Heart left ventricle (tissue), 16 donors: ENCODE data around the gene EML1. TPM values are rescaled to one million over a fixed set of nuclear protein-coding genes. Genes with fewer than 3 reads are reported as not detected.

ENCODE experiments used
- ATAC-seq, 4 donors: fragments of 200-7000 bp; cut with Tn5 transposase; one replicate each; pipeline ENCODE4 v1.9.1; 2020 to 2022; ENCODE audit warnings: moderate library complexity in 4 of 4, mild to moderate bottlenecking in 3 of 4, moderate number of reproducible peaks in 1 of 4
- DNase-seq, 5 donors: peaks; one replicate each; pipeline ENCODE4 v3.0.0-alpha.2; 2020
- H3K27ac ChIP-seq, 12 donors: fragments of 200-600 bp; sonication (generic) in 4 of 12; one replicate each; pipeline versions ENCODE4 v1.5.0 to v1.8.0; 2016 to 2022; ENCODE audit warnings: mild to moderate bottlenecking in 2 of 12
- H3K27me3 ChIP-seq, 9 donors: fragments of 200-600 bp; sonication (generic) in 2 of 9; one replicate each; pipeline versions ENCODE4 v1.5.1 to v1.8.0; 2016 to 2022; ENCODE audit warnings: mild to moderate bottlenecking in 3 of 9
- H3K36me3 ChIP-seq, 9 donors: fragments of 200-600 bp; sonication (generic) in 2 of 9; one replicate each; pipeline versions ENCODE4 v1.5.0 to v1.8.0; 2018 to 2022; ENCODE audit warnings: mild to moderate bottlenecking in 2 of 9
- H3K4me1 ChIP-seq, 12 donors: fragments of 200-600 bp; sonication (generic) in 4 of 12; one replicate each; pipeline versions ENCODE4 v1.5.0 to v1.8.0; 2016 to 2022; ENCODE audit warnings: mild to moderate bottlenecking in 3 of 12
- H3K4me3 ChIP-seq, 12 donors: fragments of 200-600 bp; sonication (generic) in 4 of 12; one replicate each; pipeline versions ENCODE4 v1.5.0 to v1.8.0; 2017 to 2022; ENCODE audit warnings: mild to moderate bottlenecking in 9 of 12, moderate library complexity in 4 of 12
- H3K9me3 ChIP-seq, 12 donors: fragments of 200-600 bp; sonication (generic) in 4 of 12; one replicate each; pipeline versions ENCODE4 v1.5.0 to v1.8.0; 2016 to 2022; ENCODE audit warnings: mild to moderate bottlenecking in 1 of 12
- POLR2A ChIP-seq, 2 donors: fragments of 450-650 bp; IDR thresholded peaks; one replicate each; pipeline ENCODE4 v1.6.1; 2017; ENCODE audit warnings: antibody characterized with exemption in 2 of 2, mild to moderate bottlenecking in 2 of 2, moderate library complexity in 2 of 2
- WGBS, 4 donors: extraction: QIAGEN DNeasy Blood & Tissue Kit in 2 of 4; methylation state at CpG; one replicate each; pipeline versions ENCODE4 v1.1.5 to v1.1.7; 2013 to 2018; 5-methylcytosine and 5-hydroxymethylcytosine counted together
- intact Hi-C, 10 donors: fragments of 100-400 bp; cut with DNase I; formaldehyde crosslinking; loops; one replicate each; pipeline versions ENCODE4 v1.11.1 to v1.14.2; 2022
- polyA plus RNA-seq, 2 donors: library from polyadenylated mRNA; stranded (reverse); fragments of 200-250 nt; gene quantifications; one replicate each; pipeline ENCODE4 v1.2.3, GENCODE V29; 2013
- total RNA-seq, 9 donors: library from RNA; depleted of rRNA in 2 of 9; stranded (reverse); fragments of >200 nt in 2 of 9; fragmentation: NEBNext Ultra II Directional in 3 of 9; extraction: Animal tissue kit (Norgen Biotek cat#: 25700) in 3 of 9; gene quantifications; one replicate each; pipeline versions ENCODE4 v1.1.0 to v1.2.4, GENCODE V29; 2016 to 2023
- TF ChIP-seq, protein P1 (sequence below), 12 donors: fragments of 200-600 bp; sonication (generic) in 4 of 12; IDR thresholded peaks; one replicate each; pipeline versions ENCODE4 v1.5.0 to v1.8.0; 2018 to 2022; ENCODE audit warnings: antibody characterized with exemption in 12 of 12, mild to moderate bottlenecking in 5 of 12
- donor health status: ischemic (EF 13 %, LVEDD 7.1; RV severe dilation, severe dysfunction).
- donor health status: healthy with polysubstance abuse.
- donor health status: DM: no; HTN: yes; CAD: no.
- donor health status: DM: no; HTN: no; CAD: no.
- donor health status: ischemic (EF 25% LVEDD 6.9; RV normal size, moderate dysfunction).
- donor health status: ischemic (EF 25% LVEDD 5.7; RV mildly dilated, moderate dysfunction).
- donor health status: healthy.
- donor health status: DM: yes; HTN: yes; CAD: no.
- donor health status: ischemic (EF 35%, LVEDD 5.7; RV mildly dilated, moderate dysfunction).
- donor health status: nonischemic (EF 11% LVEDD 7.7; RV severe dilation, severe dysfunction).
- donor health status: DM: yes; HTN: yes; CAD: no.
- donor health status: PGD.
- donor health status: ischemic (EF 29% LVEDD 5.4; RV normal size, mild dysfunction).
- donor health status: nonischemic (EF 23%, LVEDD 6.1; RV moderate dilation, normal function).

Gene EML1
- total and polyA plus RNA-seq, 11 donors = 7.4 to 49.7 (median 39.3) TPM

DNA sequence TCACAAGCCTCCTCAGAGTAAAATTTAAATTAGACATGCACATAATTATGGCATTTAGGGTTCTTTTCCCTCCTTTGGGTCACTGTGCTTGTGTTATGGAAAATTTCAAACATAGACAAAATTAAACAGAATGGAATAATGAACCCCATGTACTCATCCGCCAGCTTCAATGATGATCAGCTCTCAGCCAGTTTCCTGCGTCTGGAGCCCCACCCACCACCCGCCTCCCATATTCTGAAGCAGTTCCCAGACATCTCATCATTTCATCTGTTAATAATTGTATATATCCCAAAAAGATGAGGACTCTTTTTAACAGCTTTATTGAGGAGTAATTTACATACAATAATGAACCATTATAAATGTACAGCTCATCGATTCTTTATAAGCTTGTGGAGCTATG, 128.2 kb downstream of the EML1 start:
- Histone ChIP-seq H3K4me3 (no peak overlapping the region), H3K27ac (no peak overlapping the region), H3K9me3 (no peaks in the 10 kb centered on the region), H3K4me1 (no peaks in the 10 kb centered on the region), H3K36me3 (peaks cover 0 to 80% (median 63%) of the 10 kb centered on the region in 9 donors), H3K27me3 (no peaks in the 10 kb centered on the region)
- no peak for DNase-seq
- intact Hi-C loops = no loop called here
- no peak for ATAC-seq
- 90 to 94% (median 92%) methylated on average over 4 of the region's 4 CpGs for WGBS, 4 donors
- TF ChIP-seq, protein P1, sequence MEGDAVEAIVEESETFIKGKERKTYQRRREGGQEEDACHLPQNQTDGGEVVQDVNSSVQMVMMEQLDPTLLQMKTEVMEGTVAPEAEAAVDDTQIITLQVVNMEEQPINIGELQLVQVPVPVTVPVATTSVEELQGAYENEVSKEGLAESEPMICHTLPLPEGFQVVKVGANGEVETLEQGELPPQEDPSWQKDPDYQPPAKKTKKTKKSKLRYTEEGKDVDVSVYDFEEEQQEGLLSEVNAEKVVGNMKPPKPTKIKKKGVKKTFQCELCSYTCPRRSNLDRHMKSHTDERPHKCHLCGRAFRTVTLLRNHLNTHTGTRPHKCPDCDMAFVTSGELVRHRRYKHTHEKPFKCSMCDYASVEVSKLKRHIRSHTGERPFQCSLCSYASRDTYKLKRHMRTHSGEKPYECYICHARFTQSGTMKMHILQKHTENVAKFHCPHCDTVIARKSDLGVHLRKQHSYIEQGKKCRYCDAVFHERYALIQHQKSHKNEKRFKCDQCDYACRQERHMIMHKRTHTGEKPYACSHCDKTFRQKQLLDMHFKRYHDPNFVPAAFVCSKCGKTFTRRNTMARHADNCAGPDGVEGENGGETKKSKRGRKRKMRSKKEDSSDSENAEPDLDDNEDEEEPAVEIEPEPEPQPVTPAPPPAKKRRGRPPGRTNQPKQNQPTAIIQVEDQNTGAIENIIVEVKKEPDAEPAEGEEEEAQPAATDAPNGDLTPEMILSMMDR (IDR thresholded peaks at IDR 0.05) = no peak
- no peak for TF ChIP-seq POLR2A (IDR thresholded peaks at IDR 0.05)

DNA sequence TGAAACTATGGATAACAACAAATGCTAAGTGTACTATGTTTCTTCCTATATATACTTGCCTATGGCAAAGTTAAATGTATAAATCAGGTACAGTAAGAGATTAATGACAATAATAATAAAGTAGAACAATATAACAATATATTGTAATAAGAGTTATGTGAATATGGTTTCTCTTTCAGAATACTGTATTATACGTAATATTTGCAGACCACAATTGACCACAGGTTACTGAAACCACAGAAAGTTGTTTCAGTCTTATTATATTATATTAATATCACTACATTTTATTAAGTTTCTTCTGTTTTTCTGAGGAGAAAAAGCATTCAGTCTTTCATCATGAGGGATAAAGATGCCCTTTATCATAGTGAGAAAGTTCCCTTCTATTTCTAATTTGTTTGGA, 131.2 kb downstream of the EML1 start:
- Histone ChIP-seq H3K4me1 (no peaks in the 10 kb centered on the region), H3K9me3 (peaks cover 0 to 5% (median 0%) of the 10 kb centered on the region in 12 donors), H3K27ac (no peak overlapping the region), H3K4me3 (no peak overlapping the region), H3K36me3 (peaks cover 0 to 63% (median 40%) of the 10 kb centered on the region in 9 donors), H3K27me3 (no peaks in the 10 kb centered on the region)
- WGBS, 4 donors = 94 to 97% (median 96%) methylated on average over 1 of the region's 1 CpG
- no peak for TF ChIP-seq POLR2A (IDR thresholded peaks at IDR 0.05)
- TF ChIP-seq, protein P1 (IDR thresholded peaks at IDR 0.05) = no peak
- DNase-seq = no peak
- no peak for ATAC-seq
- intact Hi-C loops = no loop called here

DNA sequence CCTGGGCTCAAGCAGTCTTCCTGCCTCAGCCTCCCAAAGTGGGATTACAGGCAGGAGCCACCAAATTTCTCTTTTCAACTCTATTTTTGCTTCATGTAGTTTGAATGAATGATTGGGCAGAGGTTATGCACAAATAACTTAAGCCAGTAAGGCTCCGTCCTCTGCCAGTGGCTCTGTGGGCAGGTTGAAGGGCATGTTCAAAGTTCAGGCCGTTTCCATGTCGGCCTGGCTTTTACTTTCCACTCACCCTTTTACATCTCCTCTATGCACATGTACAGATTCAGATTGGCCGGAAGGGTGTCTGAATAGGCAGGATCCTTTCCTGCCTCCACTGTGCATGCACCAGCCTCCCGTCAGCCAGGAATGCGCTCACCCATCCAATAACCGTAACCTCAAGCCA, 132.3 kb downstream of the EML1 start:
- Histone ChIP-seq H3K4me1 (no peaks in the 10 kb centered on the region), H3K27ac (no peak overlapping the region), H3K9me3 (peaks cover 0 to 5% (median 0%) of the 10 kb centered on the region in 12 donors), H3K27me3 (no peaks in the 10 kb centered on the region), H3K4me3 (no peak overlapping the region), H3K36me3 (peaks cover 0 to 57% (median 29%) of the 10 kb centered on the region in 9 donors)
- WGBS, 4 donors = 92 to 97% (median 96%) methylated on average over 7 of the region's 7 CpGs
- ATAC-seq (no peak), DNase-seq (no peak)
- intact Hi-C loops = no loop called here
- no peak for TF ChIP-seq POLR2A (IDR thresholded peaks at IDR 0.05)
- TF ChIP-seq, protein P1 (IDR thresholded peaks at IDR 0.05) = no peak

DNA sequence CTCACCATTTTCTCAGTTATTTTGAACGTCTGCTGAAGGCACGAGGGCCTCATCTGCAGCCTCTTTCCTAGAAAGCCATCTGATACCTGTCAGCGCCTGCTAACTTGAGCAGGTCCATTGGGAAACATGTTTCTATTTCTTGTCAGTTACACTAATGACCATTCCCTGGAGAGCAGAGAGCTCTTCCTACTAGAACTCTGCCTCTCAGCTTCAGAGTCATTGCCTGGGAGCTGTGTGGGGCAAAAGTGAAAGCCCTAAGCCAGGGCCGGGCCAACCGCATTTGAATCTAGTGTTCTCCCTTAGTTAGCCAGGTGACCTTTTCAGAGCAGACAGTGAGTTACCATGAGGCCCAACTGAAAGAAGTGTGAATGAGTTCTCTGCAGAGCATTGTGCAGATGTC, 135.8 kb downstream of the EML1 start:
- intact Hi-C loops = no loop called here
- H3K9me3 ChIP-seq = peaks cover 0 to 5% (median 0%) of the 10 kb centered on the region in 12 donors
- no peak for TF ChIP-seq POLR2A (IDR thresholded peaks at IDR 0.05)
- TF ChIP-seq, protein P1 (IDR thresholded peaks at IDR 0.05) = no peak
- WGBS, 4 donors = 65 to 82% (median 73%) methylated on average over 5 of the region's 5 CpGs
- H3K4me1 ChIP-seq = no peaks in the 10 kb centered on the region
- H3K27ac ChIP-seq = no peak overlapping the region
- ATAC-seq (peak in 2 of 4 donors; percentile 16 to 36), DNase-seq (no peak)
- peaks cover 0 to 30% (median 13%) of the 10 kb centered on the region in 9 donors for H3K36me3 ChIP-seq
- no peak overlapping the region for H3K4me3 ChIP-seq
- no peaks in the 10 kb centered on the region for H3K27me3 ChIP-seq
